Measurements from ENCODE around the gene CAMK2A. TPM values are rescaled to one million over a fixed set of nuclear protein-coding genes. Genes with fewer than 3 reads are reported as not detected.

Gene CAMK2A
- total RNA-seq, 2 experiments from 2014 or later = not detected

GRCh38 chr5:150189728-150190502, 99.7 kb downstream of the CAMK2A start, which contains the start of gene SLC6A7:
Gene SLC6A7, plus strand, starts transcription at chr5:150190062. Its CDS starts 266 bp downstream, at chr5:150190328.
- Histone ChIP-seq H4K20me1 (ENCODE audit: insufficient read depth, low read length) (no peaks in the 10 kb centered on the region), H3K36me3 (ENCODE audit: insufficient read depth, low read length) (no peaks in the 10 kb centered on the region), H3K4me2 (ENCODE audit: low read length) (no peak within 1 kb of the TSS), H3K79me2 (ENCODE audit: insufficient read depth, low read depth, low read length) (no peaks in the 10 kb centered on the region), H3K27ac (ENCODE audit: low read depth, low read length, poor library complexity, severe bottlenecking) (no peak within 1 kb of the TSS), H3K4me3 (ENCODE audit: low read depth, low read length, poor library complexity, severe bottlenecking) (no peak within 1 kb of the TSS), H3K9me2 (ENCODE audit: insufficient read depth, low read length) (no peaks in the 10 kb centered on the region), H2AFZ (ENCODE audit: low read length) (no peak within 1 kb of the TSS), H3K4me1 (ENCODE audit: insufficient read depth, low read length, poor library complexity, severe bottlenecking) (no peaks in the 10 kb centered on the region), H3K9me3 (ENCODE audit: low read length) (no peaks in the 10 kb centered on the region)
- ChIA-PET POLR2A (no interaction called here), CTCF (ENCODE audit: unreplicated experiment) (no interaction called here)
- no peak for DNase-seq (ENCODE audit: low spot score)
- intact Hi-C loops (cut with micrococcal nuclease; ENCODE audit: unreplicated experiment) = no loop called here
- TF ChIP-seq EZH2phosphoT487 (IDR thresholded peaks at IDR 0.05; ENCODE audit: borderline replicate concordance, low read depth, low read length) (no peak), CTCF (conservative IDR thresholded peaks at IDR 0.05; ENCODE audit: low read length) (no peak)
- BruUV-seq (replicated peaks) = no TSS peak

GRCh38 chr5:150189326-150189725, 100.2 kb downstream of the CAMK2A start:
- Histone ChIP-seq H3K9me2 (ENCODE audit: insufficient read depth, low read length) (no peaks in the 10 kb centered on the region), H2AFZ (ENCODE audit: low read length) (no peak overlapping the region), H3K4me1 (ENCODE audit: insufficient read depth, low read length, poor library complexity, severe bottlenecking) (no peaks in the 10 kb centered on the region), H3K9me3 (ENCODE audit: low read length) (no peaks in the 10 kb centered on the region), H3K36me3 (ENCODE audit: insufficient read depth, low read length) (no peaks in the 10 kb centered on the region), H3K79me2 (ENCODE audit: insufficient read depth, low read depth, low read length) (no peaks in the 10 kb centered on the region), H3K4me3 (ENCODE audit: low read depth, low read length, poor library complexity, severe bottlenecking) (no peak overlapping the region), H4K20me1 (ENCODE audit: insufficient read depth, low read length) (no peaks in the 10 kb centered on the region), H3K27ac (ENCODE audit: low read depth, low read length, poor library complexity, severe bottlenecking) (no peak overlapping the region), H3K4me2 (ENCODE audit: low read length) (no peak overlapping the region)
- no peak for TF ChIP-seq EZH2phosphoT487 (IDR thresholded peaks at IDR 0.05; ENCODE audit: borderline replicate concordance, low read depth, low read length)
- no peak for TF ChIP-seq CTCF (conservative IDR thresholded peaks at IDR 0.05; ENCODE audit: low read length)
- intact Hi-C loops (cut with micrococcal nuclease; ENCODE audit: unreplicated experiment) = no loop called here
- POLR2A ChIA-PET = no interaction called here
- CTCF ChIA-PET (ENCODE audit: unreplicated experiment) = no interaction called here
- no TSS peak for BruUV-seq (replicated peaks)
- no peak for DNase-seq (ENCODE audit: low spot score)

- no peaks in the 10 kb centered on the region for H3K36me3 ChIP-seq (ENCODE audit: insufficient read depth, low read length)
- no peaks in the 10 kb centered on the region for H3K9me3 ChIP-seq (ENCODE audit: low read length)
- H3K4me1 ChIP-seq (ENCODE audit: insufficient read depth, low read length, poor library complexity, severe bottlenecking) = no peaks in the 10 kb centered on the region
- POLR2A ChIA-PET = no interaction called here
- no peak for TF ChIP-seq EZH2phosphoT487 (IDR thresholded peaks at IDR 0.05; ENCODE audit: borderline replicate concordance, low read depth, low read length)
- TF ChIP-seq CTCF (conservative IDR thresholded peaks at IDR 0.05; ENCODE audit: low read length) = no peak
- H3K27ac ChIP-seq (ENCODE audit: low read depth, low read length, poor library complexity, severe bottlenecking) = no peak overlapping the region
- intact Hi-C loops (cut with micrococcal nuclease; ENCODE audit: unreplicated experiment) = no loop called here
- no peaks in the 10 kb centered on the region for H3K79me2 ChIP-seq (ENCODE audit: insufficient read depth, low read depth, low read length)
- no peaks in the 10 kb centered on the region for H3K9me2 ChIP-seq (ENCODE audit: insufficient read depth, low read length)
- no peak overlapping the region for H3K4me3 ChIP-seq (ENCODE audit: low read depth, low read length, poor library complexity, severe bottlenecking)
- no peaks in the 10 kb centered on the region for H4K20me1 ChIP-seq (ENCODE audit: insufficient read depth, low read length)
- no peak overlapping the region for H2AFZ ChIP-seq (ENCODE audit: low read length)
- CTCF ChIA-PET (ENCODE audit: unreplicated experiment) = no interaction called here
- H3K4me2 ChIP-seq (ENCODE audit: low read length) = no peak overlapping the region
- no peak for DNase-seq (ENCODE audit: low spot score)
- no TSS peak for BruUV-seq (replicated peaks)
Measured at GRCh38 chr5:150188146-150188842, 101.3 kb downstream of the CAMK2A start.
